Keratinocyte (primary cell): ENCODE measurements around the gene FURIN. TPM values are rescaled to one million over a fixed set of nuclear protein-coding genes. Genes with fewer than 3 reads are reported as not detected.

ENCODE experiments used
- DNase-seq: peaks from one replicate; pipeline ENCODE4 v3.0.0-alpha.2; 2011; ENCODE audit warnings: low read depth, missing footprints, low spot score
- FAIRE-seq: peaks from 2 replicates; lab custom pipeline; 2011; peaks lifted over from hg19 to GRCh38; lab: Jason Lieb, UNC
- H2AFZ ChIP-seq: 2 replicates; pipeline ENCODE4 v1.6.0; 2012; ENCODE audit warnings: low read length, control low read depth, inconsistent platforms; ENCODE audit not compliant: control insufficient read depth
- H3K27ac ChIP-seq: 2 replicates; pipeline ENCODE4 v1.5.1; 2011; ENCODE audit warnings: low read length; ENCODE audit not compliant: control insufficient read depth, insufficient read depth
- H3K27me3 ChIP-seq: 3 replicates; pipeline ENCODE4 v1.6.0; 2011; ENCODE audit warnings: low read length; ENCODE audit not compliant: control insufficient read depth, insufficient read depth; ENCODE audit errors: extremely low read depth
- H3K36me3 ChIP-seq, 2 experiments: 2 replicates in 1 of 2; 3 replicates in 1 of 2; pipeline ENCODE4 v1.5.1; 2011; ENCODE audit warnings: low read length in 2 of 2, mild to moderate bottlenecking in 1 of 2; ENCODE audit not compliant: control insufficient read depth in 2 of 2, insufficient read depth in 2 of 2; ENCODE audit errors: extremely low read depth in 1 of 2
- H3K4me1 ChIP-seq: 3 replicates; pipeline ENCODE4 v1.5.1; 2011; ENCODE audit warnings: low read length; ENCODE audit not compliant: control insufficient read depth, insufficient read depth; ENCODE audit errors: extremely low read depth
- H3K4me2 ChIP-seq: 3 replicates; pipeline ENCODE4 v1.6.0; 2011; ENCODE audit warnings: low read depth, low read length; ENCODE audit not compliant: control insufficient read depth, insufficient read depth; ENCODE audit errors: extremely low read depth
- H3K4me3 ChIP-seq, 3 experiments: fragments of 200-600 bp in 1 of 3; sonication (generic) in 1 of 3; 2 replicates in 2 of 3; 3 replicates in 1 of 3; pipeline ENCODE4 v1.5.1; 2011 to 2016; ENCODE audit warnings: low read length in 3 of 3, mild to moderate bottlenecking in 3 of 3, control low read depth in 2 of 3, inconsistent platforms in 1 of 3, low read depth in 1 of 3, mixed read lengths in 1 of 3, mixed run types in 1 of 3, moderate library complexity in 1 of 3; ENCODE audit not compliant: control insufficient read depth in 2 of 3, insufficient read depth in 2 of 3; ENCODE audit errors: extremely low read depth in 1 of 3
- H3K79me2 ChIP-seq: 2 replicates; pipeline ENCODE4 v1.6.0; 2012; ENCODE audit warnings: low read length; ENCODE audit not compliant: control insufficient read depth, insufficient read depth
- H3K9ac ChIP-seq: 3 replicates; pipeline ENCODE4 v1.6.0; 2011; ENCODE audit warnings: low read length; ENCODE audit not compliant: control insufficient read depth, insufficient read depth; ENCODE audit errors: extremely low read depth
- H3K9me1 ChIP-seq: 3 replicates; pipeline ENCODE4 v1.6.0; 2011; ENCODE audit warnings: low read length; ENCODE audit not compliant: control insufficient read depth, insufficient read depth; ENCODE audit errors: extremely low read depth
- H3K9me3 ChIP-seq: 2 replicates; pipeline ENCODE4 v1.5.1; 2012; ENCODE audit warnings: low read depth, low read length; ENCODE audit not compliant: control insufficient read depth
- H4K20me1 ChIP-seq: 3 replicates; pipeline ENCODE4 v1.6.0; 2011; ENCODE audit warnings: low read length; ENCODE audit not compliant: control insufficient read depth, insufficient read depth; ENCODE audit errors: extremely low read depth
- CTCF ChIP-seq, 3 experiments: IDR thresholded peaks in 1 of 3; conservative IDR thresholded peaks in 1 of 3; optimal IDR thresholded peaks in 1 of 3; 2 replicates in 2 of 3; 3 replicates in 1 of 3; pipeline versions ENCODE3 to v1.5.1; 2011; ENCODE audit warnings: low read length in 3 of 3, mild to moderate bottlenecking in 3 of 3, moderate library complexity in 2 of 3, control low read depth in 1 of 3, inconsistent platforms in 1 of 3; ENCODE audit not compliant: insufficient read depth in 2 of 3; ENCODE audit errors: extremely low read depth in 1 of 3
- EZH2 ChIP-seq: IDR thresholded peaks from one replicate; pipeline ENCODE4 v1.6.1; 2012; ENCODE audit warnings: inconsistent platforms, mild to moderate bottlenecking, low read length, moderate library complexity
- dilution Hi-C: fragments of 300-500 bp; cut with MboI; formaldehyde crosslinking; loops from one replicate; pipeline ENCODE4 v1.7.0; 2020; ENCODE audit warnings: low sequenced_read_pairs; ENCODE audit not compliant: extremely low pct_ligation_motif_present
- polyA plus RNA-seq, 5 experiments: library from polyadenylated mRNA; depleted of rRNA in 3 of 5; stranded (reverse) in 3 of 5; stranded (forward) in 1 of 5; unstranded in 1 of 5; fragments of >200 nt; gene quantifications; 1 replicate in 1 of 5; 2 replicates in 3 of 5; 3 replicates in 1 of 5; pipeline versions ENCODE4 v1.2.1 to v1.2.3, GENCODE V29; 2011 to 2012; ENCODE audit warnings: missing spikeins in 2 of 5, low read depth in 1 of 5, low replicate concordance in 1 of 5

Gene FURIN
- polyA plus RNA-seq, 1 donor (not counting 4 experiments of a cell fraction or from before 2014, with no cell fraction given) = 22.8 TPM

- Histone ChIP-seq H3K36me3 (peaks cover 3 to 5% of the 10 kb centered on the region in 2 experiments), H3K4me2 (peak within 1 kb of the TSS; percentile 92), H4K20me1 (no peaks in the 10 kb centered on the region), H3K27ac (peak within 1 kb of the TSS; percentile 71), H3K9me3 (no peaks in the 10 kb centered on the region), H3K27me3 (no peaks in the 10 kb centered on the region), H3K4me1 (peaks cover 12% of the 10 kb centered on the region), H3K4me3 (peak within 1 kb of the TSS; percentile 57 to 78 (median 77)), H3K79me2 (no peaks in the 10 kb centered on the region), H3K9me1 (peaks cover 2% of the 10 kb centered on the region), H2AFZ (peak within 1 kb of the TSS; percentile 93), H3K9ac (peak within 1 kb of the TSS; percentile 83)
- dilution Hi-C loops = no loop called here
- FAIRE-seq (no peak), DNase-seq (no peak)
- no peak for TF ChIP-seq CTCF (optimal IDR thresholded peaks at IDR 0.05 in 1 of 3, IDR thresholded peaks at IDR 0.05 in 1 of 3, conservative IDR thresholded peaks at IDR 0.05 in 1 of 3; ENCODE audit: extremely low read depth in 1 of 3, insufficient read depth in 2 of 3, low read length in 3 of 3)
- no peak for TF ChIP-seq EZH2
Measured at GRCh38 chr15:90902840-90903732, 34.7 kb downstream of the FURIN start, which contains the start of gene MAN2A2. MAN2A2 (plus strand) TSS chr15:90903302; CDS start chr15:90904208, 906 bp downstream.

- Histone ChIP-seq H3K4me3 (peak overlapping the region in 2 of 3 experiments; percentile 77), H2AFZ (peak overlapping the region; percentile 81), H4K20me1 (no peaks in the 10 kb centered on the region), H3K4me2 (peak overlapping the region; percentile 92), H3K79me2 (no peaks in the 10 kb centered on the region), H3K9me1 (peaks cover 2% of the 10 kb centered on the region), H3K27ac (no peak overlapping the region), H3K27me3 (no peaks in the 10 kb centered on the region), H3K4me1 (peaks cover 12% of the 10 kb centered on the region), H3K9me3 (no peaks in the 10 kb centered on the region), H3K36me3 (peaks cover 3 to 5% of the 10 kb centered on the region in 2 experiments), H3K9ac (peak overlapping the region; percentile 65)
- DNase-seq = no peak
- dilution Hi-C loops = no loop called here
- TF ChIP-seq CTCF (optimal IDR thresholded peaks at IDR 0.05 in 1 of 3, IDR thresholded peaks at IDR 0.05 in 1 of 3, conservative IDR thresholded peaks at IDR 0.05 in 1 of 3; ENCODE audit: extremely low read depth in 1 of 3, insufficient read depth in 2 of 3, low read length in 3 of 3) = peak in 2 of 3 experiments; percentile 11 to 24
- TF ChIP-seq EZH2 = no peak
- FAIRE-seq = peak; percentile 41
Measured at GRCh38 chr15:90903733-90904536, 35.5 kb downstream of the FURIN start.
